Stomach smooth muscle (tissue), 2 donors: ENCODE measurements around the gene MYOM1.

Source experiments
- H3K27ac ChIP-seq: one replicate; pipeline ENCODE4 v1.7.0; 2013; ENCODE audit warnings: mild to moderate bottlenecking, low read length, inconsistent platforms
- H3K27me3 ChIP-seq, 2 donors: one replicate each; pipeline ENCODE4 v1.7.0; 2013; ENCODE audit warnings: low read length in 2 of 2; ENCODE audit not compliant: insufficient read depth in 2 of 2, control insufficient read depth in 1 of 2
- H3K36me3 ChIP-seq, 2 donors: one replicate each; pipeline ENCODE4 v1.7.0; 2013; ENCODE audit warnings: low read length in 2 of 2; ENCODE audit not compliant: control insufficient read depth in 2 of 2, insufficient read depth in 2 of 2
- H3K4me1 ChIP-seq: one replicate; pipeline ENCODE4 v1.7.0; 2013; ENCODE audit warnings: low read length; ENCODE audit not compliant: control insufficient read depth, insufficient read depth
- H3K4me3 ChIP-seq, 2 donors: one replicate each; pipeline ENCODE4 v1.7.0; 2013; ENCODE audit warnings: low read length in 2 of 2
- H3K9ac ChIP-seq, 2 donors: one replicate each; pipeline ENCODE4 v1.7.0; 2013; ENCODE audit warnings: low read length in 2 of 2, mild to moderate bottlenecking in 1 of 2
- H3K9me3 ChIP-seq, 2 donors: one replicate each; pipeline ENCODE4 v1.7.0; 2013; ENCODE audit warnings: low read length in 2 of 2; ENCODE audit not compliant: control insufficient read depth in 2 of 2
- donor health status: healthy.
- donor health status: Pancreatic carcinoma.

Gene MYOM1

DNA sequence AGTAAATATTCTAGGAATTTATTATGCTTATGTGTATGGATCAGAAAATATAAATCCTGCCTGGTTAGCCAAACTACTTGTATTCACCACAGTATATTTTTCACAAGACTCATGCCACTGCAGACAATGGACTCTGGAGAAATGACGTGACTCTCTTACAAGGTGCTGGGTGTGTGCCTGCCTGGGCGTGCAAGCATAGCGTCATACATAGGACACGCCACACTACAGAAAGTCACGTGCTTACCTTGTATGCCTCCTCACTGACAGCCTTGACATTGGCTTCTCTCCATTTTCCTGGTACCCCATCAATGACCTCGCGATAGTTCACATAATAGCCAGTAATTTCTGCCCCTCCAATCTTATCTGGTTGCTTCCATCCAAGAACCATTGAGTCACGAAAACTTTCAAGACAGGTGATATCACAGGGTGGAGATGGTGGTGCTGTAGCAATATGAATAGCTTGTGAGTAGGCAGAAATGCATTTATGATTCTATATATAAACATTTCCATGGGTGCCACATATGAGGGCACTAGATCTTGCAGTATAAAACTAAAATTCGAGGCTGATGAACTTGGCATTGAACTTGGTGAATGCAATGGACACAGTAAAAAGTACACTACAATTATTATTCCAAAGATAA is 93.2 kb downstream of the MYOM1 start:
- Histone ChIP-seq H3K4me1 (peaks cover 3% of the 10 kb centered on the region), H3K9me3 (no peaks in the 10 kb centered on the region), H3K9ac (no peak overlapping the region), H3K4me3 (no peak overlapping the region), H3K36me3 (peaks cover 0 to 18% of the 10 kb centered on the region in 2 donors), H3K27me3 (no peaks in the 10 kb centered on the region), H3K27ac (no peak overlapping the region)

DNA sequence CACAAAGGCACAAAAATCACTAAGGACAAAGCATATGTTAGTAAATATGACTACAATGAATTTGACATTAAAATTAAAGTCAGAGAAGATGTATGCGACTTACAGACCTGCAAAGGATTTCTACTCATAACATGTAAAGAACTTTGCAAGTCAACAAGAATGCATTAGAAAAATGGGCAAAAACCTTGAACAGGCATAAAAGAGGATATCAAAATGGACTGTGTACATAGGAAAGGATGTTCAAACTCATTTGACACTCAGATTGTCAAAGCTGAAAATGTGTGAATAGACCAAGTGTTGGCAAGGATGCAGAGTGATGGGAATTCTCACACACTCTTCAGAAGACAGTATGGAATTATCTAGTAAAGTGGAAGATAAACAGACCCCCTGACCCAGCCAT is 94.9 kb downstream of the MYOM1 start:
- peaks cover 3% of the 10 kb centered on the region for H3K4me1 ChIP-seq
- no peak overlapping the region for H3K9ac ChIP-seq
- H3K4me3 ChIP-seq = no peak overlapping the region
- H3K27ac ChIP-seq = no peak overlapping the region
- no peaks in the 10 kb centered on the region for H3K27me3 ChIP-seq
- no peaks in the 10 kb centered on the region for H3K9me3 ChIP-seq
- H3K36me3 ChIP-seq = peaks cover 0 to 14% of the 10 kb centered on the region in 2 donors

DNA sequence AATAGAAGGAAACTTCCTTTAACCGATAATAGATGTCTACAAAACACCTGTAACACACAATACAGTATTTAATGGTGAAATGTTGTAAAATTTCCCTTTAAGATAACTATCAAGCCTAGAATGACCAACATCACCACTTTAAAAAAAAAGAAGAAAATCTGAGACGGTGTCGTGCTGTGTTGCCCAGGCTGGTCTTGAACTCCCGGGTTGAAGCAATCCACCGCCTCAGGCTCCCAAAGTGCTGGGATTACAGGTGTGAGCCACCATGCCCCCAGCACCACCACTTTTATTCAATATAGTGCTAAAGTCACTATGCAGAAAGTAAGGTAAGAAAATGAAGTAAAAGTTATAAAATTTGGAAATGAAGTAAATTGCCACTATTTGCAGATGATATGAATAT is 96.9 kb downstream of the MYOM1 start:
- no peak overlapping the region for H3K9ac ChIP-seq
- H3K9me3 ChIP-seq = no peaks in the 10 kb centered on the region
- H3K4me3 ChIP-seq = no peak overlapping the region
- H3K27me3 ChIP-seq = no peaks in the 10 kb centered on the region
- no peak overlapping the region for H3K27ac ChIP-seq
- H3K36me3 ChIP-seq = peaks cover 0 to 13% of the 10 kb centered on the region in 2 donors
- no peaks in the 10 kb centered on the region for H3K4me1 ChIP-seq

DNA sequence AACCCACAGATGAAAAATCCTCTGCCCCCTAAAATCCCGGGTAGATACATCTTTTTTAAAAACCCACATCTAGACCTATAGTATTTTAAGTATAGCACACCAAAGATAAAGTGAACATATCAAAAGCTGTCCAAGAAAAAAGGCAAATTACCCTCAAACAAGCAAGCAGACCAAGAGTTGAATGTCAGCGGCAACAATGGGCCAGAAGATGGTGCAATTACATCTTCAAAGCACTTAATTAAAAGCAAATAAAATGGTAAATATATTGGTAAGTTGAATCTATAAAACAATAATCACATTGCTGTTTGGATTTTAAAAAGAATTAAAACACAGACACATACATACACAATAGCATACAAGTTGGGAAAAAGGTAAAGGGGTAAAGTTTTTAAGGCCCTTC is 98.5 kb downstream of the MYOM1 start:
- Histone ChIP-seq H3K36me3 (peaks cover 0 to 9% of the 10 kb centered on the region in 2 donors), H3K27me3 (no peaks in the 10 kb centered on the region), H3K4me1 (no peaks in the 10 kb centered on the region), H3K4me3 (no peak overlapping the region), H3K9me3 (no peaks in the 10 kb centered on the region), H3K9ac (no peak overlapping the region), H3K27ac (no peak overlapping the region)

DNA sequence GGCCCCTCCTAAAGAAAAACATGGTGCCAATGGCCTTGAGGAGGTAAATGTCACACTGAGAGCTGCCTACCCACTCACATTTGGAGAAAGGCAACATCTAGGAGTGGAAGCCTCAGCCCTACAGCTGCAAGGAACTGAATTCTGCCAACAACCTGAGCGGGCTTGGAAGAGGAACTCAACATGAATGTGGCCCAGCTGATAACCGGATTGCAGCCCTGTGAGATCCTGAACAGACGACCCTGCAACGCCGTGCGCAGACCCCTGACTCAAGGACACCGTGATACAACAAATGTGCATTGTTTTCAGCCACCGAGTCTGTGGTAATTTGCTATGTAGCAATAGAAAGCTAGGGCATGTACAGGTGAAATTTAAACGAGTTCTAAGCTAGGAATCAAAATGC is 99.4 kb downstream of the MYOM1 start:
- Histone ChIP-seq H3K27me3 (no peaks in the 10 kb centered on the region), H3K4me3 (no peak overlapping the region), H3K9me3 (no peaks in the 10 kb centered on the region), H3K4me1 (no peaks in the 10 kb centered on the region), H3K9ac (no peak overlapping the region), H3K36me3 (peaks cover 0 to 13% of the 10 kb centered on the region in 2 donors), H3K27ac (no peak overlapping the region)

DNA sequence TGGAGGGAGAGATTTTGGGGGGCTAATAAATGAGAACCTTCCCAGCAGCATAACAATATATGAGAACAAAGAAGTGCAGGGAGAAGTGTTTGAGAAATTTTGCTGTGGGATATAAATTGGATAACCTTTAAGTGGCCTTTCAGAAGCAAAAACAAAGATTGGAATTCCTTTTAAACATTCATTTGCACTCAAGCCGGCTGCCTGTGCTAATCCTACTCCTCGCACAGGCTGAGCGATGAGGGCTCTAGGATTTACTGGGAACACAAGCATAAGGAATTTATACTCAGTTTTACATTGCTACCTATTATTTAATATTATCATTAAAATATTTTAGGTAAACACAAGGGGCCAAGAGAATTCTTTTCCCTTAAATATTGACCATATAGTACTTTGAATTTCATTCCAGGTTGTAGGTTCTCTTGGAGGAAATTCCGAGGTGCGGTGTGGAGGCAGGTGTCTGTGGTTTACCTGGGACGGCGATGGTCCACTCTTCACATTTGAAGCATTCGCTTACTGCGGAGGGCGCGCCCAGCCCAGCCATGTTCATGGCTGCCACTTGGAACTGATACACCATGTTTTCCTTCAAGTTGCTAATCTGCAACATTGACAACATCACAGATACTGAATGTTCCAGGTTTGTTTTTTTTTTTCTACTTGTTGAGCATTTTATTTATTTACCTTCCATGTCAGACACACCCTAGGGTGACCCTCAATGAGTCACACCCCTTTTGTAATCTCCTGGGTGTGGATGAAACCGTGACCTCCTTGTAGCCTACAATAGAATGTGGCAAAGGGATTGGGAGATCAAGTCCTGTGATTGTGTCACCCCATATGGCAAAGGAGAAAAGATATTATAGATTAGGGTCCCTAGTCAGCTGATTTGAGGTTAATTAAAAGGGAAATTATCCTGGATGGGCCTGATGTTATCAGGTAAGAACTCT is 100.1 kb downstream of the MYOM1 start:
- Histone ChIP-seq H3K36me3 (peaks cover 0 to 15% of the 10 kb centered on the region in 2 donors), H3K9ac (no peak overlapping the region), H3K9me3 (no peaks in the 10 kb centered on the region), H3K4me3 (no peak overlapping the region), H3K27ac (no peak overlapping the region), H3K27me3 (no peaks in the 10 kb centered on the region), H3K4me1 (no peaks in the 10 kb centered on the region)

DNA sequence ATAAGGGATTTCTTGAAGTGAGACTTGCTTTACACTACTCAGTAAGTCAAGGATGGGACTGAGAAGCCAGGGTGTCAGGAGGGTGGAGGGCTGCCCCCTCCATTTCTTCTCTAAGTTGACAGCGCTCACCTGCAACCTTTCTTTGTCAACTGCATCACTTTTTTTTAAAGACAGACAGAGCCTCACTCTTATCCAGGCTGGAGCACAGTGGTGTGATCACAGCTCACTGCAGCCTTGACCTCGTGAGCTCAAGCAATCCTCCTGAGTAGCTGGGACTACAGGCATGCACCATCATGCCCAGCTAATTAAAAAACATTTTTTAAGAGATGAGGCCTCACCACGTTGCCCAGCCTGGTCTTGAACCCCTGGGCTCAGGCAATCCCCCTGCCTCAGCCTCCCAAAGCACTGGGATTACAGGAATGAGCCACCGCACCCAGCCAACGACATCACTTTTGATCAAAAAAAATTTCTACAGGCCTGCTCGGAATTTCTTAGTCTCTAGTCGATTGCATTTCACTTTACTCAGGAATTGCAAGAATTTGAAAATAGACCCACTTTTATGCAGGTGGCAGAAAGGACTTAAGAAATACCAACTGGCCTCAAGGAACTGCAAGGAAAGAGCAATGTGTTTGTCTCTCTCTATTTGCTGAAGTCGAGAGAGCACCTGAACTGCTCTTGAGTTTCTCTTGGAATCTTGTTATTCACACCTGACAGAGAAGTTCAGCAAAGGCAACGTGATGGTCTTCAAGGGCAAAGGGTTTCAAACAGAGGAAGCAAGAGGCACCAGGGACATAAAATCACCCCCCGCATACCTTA is 101.4 kb downstream of the MYOM1 start:
- Histone ChIP-seq H3K9me3 (no peaks in the 10 kb centered on the region), H3K4me1 (no peaks in the 10 kb centered on the region), H3K9ac (no peak overlapping the region), H3K4me3 (no peak overlapping the region), H3K27ac (no peak overlapping the region), H3K27me3 (no peaks in the 10 kb centered on the region), H3K36me3 (peaks cover 0 to 15% of the 10 kb centered on the region in 2 donors)

DNA sequence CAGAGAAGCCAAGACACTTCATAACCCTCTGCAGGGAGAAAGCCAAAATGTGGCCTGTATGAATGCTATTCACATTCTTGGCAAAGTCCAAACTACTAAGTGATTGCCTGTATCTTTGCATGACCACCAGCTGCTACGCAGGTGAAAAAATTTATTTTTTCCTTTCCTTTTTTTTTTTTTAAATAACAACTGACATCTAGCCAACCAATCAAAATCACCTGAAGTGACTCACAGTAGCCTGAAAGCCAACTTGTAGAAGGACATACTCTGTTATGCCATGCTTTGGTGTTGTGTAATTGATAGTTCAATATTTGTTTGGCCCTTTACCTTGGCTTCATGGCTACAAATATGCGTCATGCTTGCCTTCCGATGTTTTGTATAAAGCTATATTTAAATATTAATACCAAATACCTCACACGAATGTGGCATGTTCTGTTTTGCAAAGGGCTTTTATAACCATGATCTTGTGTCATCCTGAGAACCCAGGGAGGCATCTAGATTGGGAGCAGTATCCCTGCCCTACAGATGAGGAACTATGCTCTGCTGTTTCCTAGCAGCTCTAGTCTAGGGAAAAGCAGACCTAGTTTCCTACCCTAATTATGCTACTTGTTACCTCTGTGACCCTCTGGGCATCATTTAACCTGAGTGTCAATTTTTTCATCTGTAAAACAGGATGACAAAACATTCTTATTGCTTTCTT is 102.1 kb downstream of the MYOM1 start:
- Histone ChIP-seq H3K9ac (no peak overlapping the region), H3K36me3 (peaks cover 0 to 15% of the 10 kb centered on the region in 2 donors), H3K9me3 (no peaks in the 10 kb centered on the region), H3K4me3 (no peak overlapping the region), H3K4me1 (no peaks in the 10 kb centered on the region), H3K27me3 (no peaks in the 10 kb centered on the region), H3K27ac (no peak overlapping the region)

DNA sequence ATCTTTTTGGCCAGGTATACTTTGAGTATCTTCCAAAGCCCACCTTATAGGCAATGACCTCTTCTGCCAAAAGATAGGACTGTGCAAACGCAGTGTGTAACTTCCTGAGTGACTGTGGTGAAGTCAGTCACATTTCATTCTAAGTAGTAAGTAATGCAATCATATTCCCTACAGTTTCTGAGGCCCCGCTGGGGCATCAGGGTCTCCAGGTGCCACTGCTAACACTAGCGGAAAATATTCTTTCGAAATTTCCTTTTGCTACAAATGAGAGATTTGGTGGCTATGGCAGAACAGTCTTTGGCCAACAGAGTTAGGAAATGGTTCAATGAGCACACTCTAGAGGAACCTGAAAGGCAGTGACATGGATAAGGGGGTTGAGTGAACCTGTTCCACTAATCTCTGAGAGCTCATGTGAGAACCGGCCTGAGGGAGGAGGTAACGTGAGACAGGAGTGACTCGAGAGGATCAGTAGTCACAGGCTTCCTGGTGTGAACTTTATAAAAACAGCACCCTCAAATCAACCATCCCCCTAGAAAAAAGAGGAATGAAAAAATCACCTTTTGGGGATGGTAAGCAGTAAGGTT is 104.2 kb downstream of the MYOM1 start:
- no peaks in the 10 kb centered on the region for H3K27me3 ChIP-seq
- no peak overlapping the region for H3K4me3 ChIP-seq
- H3K27ac ChIP-seq = no peak overlapping the region
- H3K36me3 ChIP-seq = peaks cover 6 to 23% of the 10 kb centered on the region in 2 donors
- no peak overlapping the region for H3K9ac ChIP-seq
- no peaks in the 10 kb centered on the region for H3K4me1 ChIP-seq
- no peaks in the 10 kb centered on the region for H3K9me3 ChIP-seq

DNA sequence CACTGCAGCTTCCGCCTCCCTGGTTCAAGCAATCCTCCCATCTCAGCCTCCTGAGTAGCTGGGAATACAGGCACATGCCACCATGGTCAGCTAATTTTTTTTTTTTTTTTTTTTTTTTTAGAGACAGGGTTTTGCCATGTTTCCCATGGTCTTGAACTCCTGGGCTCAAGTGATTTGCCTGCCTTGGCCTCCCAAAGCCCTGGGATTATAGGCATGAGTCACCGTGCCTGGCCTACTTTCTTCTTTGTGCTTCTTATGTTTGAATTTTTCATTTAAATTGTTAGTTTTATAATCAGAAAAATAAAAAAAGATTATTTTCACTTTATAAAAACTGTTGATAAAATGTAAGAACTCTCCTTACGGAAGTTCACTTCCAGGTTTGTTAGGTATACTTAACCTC is 105.3 kb downstream of the MYOM1 start:
- H3K9ac ChIP-seq = no peak overlapping the region
- H3K36me3 ChIP-seq = peaks cover 6 to 21% of the 10 kb centered on the region in 2 donors
- H3K4me3 ChIP-seq = no peak overlapping the region
- no peak overlapping the region for H3K27ac ChIP-seq
- no peaks in the 10 kb centered on the region for H3K27me3 ChIP-seq
- no peaks in the 10 kb centered on the region for H3K9me3 ChIP-seq
- no peaks in the 10 kb centered on the region for H3K4me1 ChIP-seq
